HG02678 (cell line): Measurements from ENCODE around the gene S100A7A.
"Not testable (repeated sequence)": the region's sequence is repeated elsewhere in the genome, so short reads cannot be mapped to it uniquely, and the experiment has no call there.

Experiments used
- ATAC-seq: cut with Tn5 transposase; IDR thresholded peaks from one replicate; pipeline ENCODE4 v1.9.1; 2021; ENCODE audit warnings: mild to moderate bottlenecking, moderate library complexity; ENCODE audit not compliant: unreplicated experiment

The S100A7A gene

DNA sequence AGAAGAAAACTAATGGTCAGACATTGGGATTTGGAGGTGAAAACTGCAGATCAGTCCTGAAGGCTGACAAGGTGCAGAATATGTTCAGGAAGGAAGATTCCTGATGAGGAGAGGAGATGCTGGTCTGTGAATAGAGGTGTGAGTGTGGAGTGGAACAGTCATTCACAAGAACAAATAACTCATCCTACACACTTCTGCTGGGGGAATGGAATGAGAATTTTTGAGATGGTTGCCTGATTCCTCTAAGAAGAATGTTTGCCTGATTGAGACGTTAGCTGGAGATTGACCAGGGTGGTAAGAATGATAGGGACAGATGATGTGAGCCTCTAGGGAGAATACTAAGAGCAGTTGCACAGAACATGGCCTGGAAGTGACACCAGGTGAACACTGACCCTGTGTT, 40.1 kb downstream of the S100A7A start:
- no peak for ATAC-seq

DNA sequence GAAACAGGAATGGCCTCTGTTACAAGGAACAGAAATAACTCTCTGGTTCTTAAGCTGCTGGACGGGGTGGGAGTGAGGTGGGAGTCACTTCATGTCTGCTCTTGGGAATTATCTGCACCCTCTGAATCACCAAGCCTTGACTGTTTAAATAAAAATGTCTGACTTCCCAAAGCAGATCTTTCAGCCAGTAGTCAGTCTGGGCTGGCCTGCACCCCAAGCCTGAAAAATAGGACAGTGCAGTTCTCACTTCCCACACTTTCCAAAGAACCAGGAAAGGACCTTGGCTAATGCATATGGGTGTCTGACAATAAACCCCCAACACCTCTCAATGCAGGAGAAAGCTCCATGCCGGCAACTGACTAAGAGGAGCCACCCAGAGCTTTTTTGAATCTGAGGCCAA, 43.3 kb downstream of the S100A7A start:
- no peak for ATAC-seq

DNA sequence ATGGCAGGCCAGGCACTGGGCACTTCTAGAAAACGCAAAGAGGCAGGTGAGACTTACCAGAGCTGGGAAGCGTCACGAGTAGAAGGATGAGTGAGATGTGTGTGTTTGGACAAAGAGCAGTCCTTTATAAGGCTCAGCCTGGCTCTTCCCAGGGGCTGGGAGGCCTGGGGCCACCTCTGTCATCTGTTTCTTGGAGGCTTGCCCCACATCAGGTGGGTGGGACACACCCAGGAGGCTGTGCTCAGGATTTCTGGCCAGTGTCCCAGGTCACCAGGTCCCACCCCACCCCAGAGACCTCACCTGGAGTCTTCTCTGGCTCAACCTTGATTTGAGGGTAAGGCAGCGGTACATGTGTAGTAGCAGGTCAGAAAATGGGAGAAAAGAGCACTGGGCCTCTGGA, 44.2 kb downstream of the S100A7A start, which contains the start of gene S100A7:
S100A7 (minus strand) TSS at position 101 of the 400 bp plus-strand sequence. CDS start 1,638 bp downstream, outside the sequence.
- no peak for ATAC-seq

DNA sequence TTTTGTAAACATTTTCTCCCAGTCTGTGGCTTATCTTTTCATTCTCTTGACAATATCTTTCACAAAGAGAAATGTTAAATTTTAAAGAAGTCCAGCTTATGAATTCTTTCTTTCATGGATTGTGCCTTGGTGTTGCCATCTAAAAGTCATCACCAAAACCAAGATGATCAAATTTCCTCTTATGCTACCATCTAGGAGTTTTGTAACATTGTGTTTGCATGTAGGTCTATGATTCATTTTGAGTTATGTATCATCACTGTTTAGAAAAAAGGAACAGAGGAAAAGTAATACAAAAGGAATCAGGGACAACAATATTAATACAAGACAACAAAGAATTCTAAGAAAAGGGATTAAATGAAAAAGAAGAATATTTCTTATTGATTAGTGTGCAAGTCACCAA, 46.4 kb downstream of the S100A7A start:
- not testable (repeated sequence) for ATAC-seq

DNA sequence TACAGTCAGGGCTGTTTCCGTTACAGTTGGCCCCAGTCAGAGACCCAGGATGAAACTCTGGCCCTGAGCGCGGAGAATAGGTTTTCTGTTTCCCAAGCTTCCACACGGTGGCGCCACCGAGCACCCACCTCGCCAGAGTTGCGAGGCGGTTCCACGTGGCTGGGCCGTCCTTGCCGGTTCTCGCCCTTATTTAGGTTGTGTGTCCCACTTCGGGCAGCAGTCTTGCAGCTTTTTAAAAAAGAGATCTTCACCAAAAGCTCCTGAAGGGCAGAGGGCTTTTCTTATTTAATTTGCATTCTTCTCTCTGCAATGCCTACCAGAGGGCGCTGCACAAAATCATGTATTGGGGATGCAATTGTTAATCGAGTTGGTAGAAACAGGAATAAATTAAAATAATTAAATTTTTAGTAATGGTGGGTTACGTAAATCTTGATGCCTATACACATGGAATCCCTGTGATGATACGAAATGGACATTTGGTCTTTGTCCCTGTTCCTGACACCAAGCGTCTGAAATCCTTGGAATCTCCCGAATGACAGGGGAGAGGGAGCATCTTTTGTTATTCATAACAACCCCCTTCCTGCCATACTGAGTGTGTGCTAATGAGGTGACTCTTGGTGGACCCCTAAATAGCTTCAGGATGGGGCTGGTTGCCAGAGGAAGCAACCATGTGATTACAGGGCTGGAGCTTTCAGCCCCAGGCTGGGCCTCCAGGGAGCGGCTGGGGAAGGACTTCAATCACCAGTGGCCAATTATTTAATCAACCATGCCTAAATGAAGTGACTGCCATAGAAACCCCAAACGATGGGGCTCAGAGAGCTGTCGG, 49.7 kb downstream of the S100A7A start:
- ATAC-seq, result no peak

DNA sequence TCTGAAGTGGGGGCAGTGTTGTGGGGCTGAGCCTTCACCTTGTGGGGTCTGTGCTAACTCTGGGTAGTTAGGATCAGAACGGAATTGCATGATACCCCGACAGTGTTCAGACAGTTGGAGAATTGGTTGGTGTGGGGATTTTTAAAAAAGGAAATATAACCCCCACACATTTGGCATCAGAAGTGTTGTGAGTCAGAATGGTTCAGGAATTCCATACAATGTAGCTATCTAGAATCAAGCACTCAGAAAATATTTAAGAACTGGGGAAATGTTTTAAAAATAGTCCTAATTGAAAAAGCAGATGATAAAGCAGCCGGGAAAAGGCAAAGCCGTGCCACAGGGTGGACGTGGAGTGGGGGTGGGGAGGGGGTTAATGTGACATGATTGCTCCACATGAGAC, 50.6 kb downstream of the S100A7A start:
- no peak for ATAC-seq

DNA sequence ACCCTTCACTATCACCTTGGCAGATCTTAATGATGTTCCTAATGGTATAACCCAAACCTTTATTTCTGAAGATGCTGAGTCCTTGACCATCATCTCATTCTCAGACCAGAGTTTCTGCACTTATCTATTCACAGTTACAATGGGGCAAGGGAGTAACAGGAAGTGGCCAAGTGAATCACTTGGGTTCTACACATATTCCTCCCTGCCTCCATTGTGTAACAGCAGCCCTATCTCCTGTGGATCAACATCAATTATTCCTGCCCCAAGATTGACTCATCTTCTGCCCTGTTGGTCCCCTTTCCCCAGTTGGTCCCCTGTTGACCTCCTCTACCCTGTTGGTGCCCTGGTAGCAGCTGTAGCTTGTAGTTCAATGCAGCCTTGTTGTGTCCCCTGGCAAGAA, 54.4 kb downstream of the S100A7A start:
- no peak for ATAC-seq
